H1 (cell line): ENCODE data around the gene NDUFV1. TPM values are rescaled to one million over a fixed set of nuclear protein-coding genes. Genes with fewer than 3 reads are reported as not detected.

Experiments used
- CTCF ChIA-PET: fragments of 300-600 bp; sonication (Branson Sonifier 250); formaldehyde crosslinking; loops from one replicate; lab custom pipeline; 2021; ENCODE audit not compliant: partially characterized antibody; lab: Charles Lee
- POLR2A ChIA-PET: fragments of 300-600 bp; sonication (Branson Sonifier 250); formaldehyde crosslinking; loops from one replicate; lab custom pipeline; 2021; ENCODE audit warnings: inconsistent platforms; ENCODE audit not compliant: partially characterized antibody; lab: Charles Lee
- DNase-seq, 2 experiments: peaks; one replicate each; pipeline versions ENCODE4 v3.0.0 to v3.0.0-alpha.2; 2010 to 2022; ENCODE audit warnings: low spot score in 2 of 2, low read depth in 1 of 2, mixed read lengths in 1 of 2
- FAIRE-seq: peaks from 2 replicates; lab custom pipeline; 2011; peaks lifted over from hg19 to GRCh38; lab: Jason Lieb, UNC
- H2AFZ ChIP-seq: 2 replicates; pipeline ENCODE4 v1.8.1; 2012; ENCODE audit warnings: low read length, inconsistent platforms
- H2AK5ac ChIP-seq: 2 replicates; pipeline ENCODE4 v1.6.1; 2013; ENCODE audit warnings: low read depth, low read length
- H2BK120ac ChIP-seq: replicated peaks from 2 replicates; pipeline ENCODE3; 2013; ENCODE audit warnings: low read depth, low read length, inconsistent platforms
- H2BK12ac ChIP-seq: 2 replicates; pipeline ENCODE4 v1.6.1; 2013; ENCODE audit warnings: low read depth, low read length
- H2BK15ac ChIP-seq: 2 replicates; pipeline ENCODE4 v1.6.1; 2013; ENCODE audit warnings: low read length
- H2BK20ac ChIP-seq: 2 replicates; pipeline ENCODE4 v1.6.1; 2013; ENCODE audit warnings: low read length
- H2BK5ac ChIP-seq: 2 replicates; pipeline ENCODE4 v1.6.1; 2013; ENCODE audit warnings: low read depth, low read length
- H3K14ac ChIP-seq: 2 replicates; pipeline ENCODE4 v1.6.1; 2013; ENCODE audit warnings: inconsistent platforms; ENCODE audit not compliant: insufficient read length
- H3K18ac ChIP-seq: 2 replicates; pipeline ENCODE4 v1.6.1; 2013; ENCODE audit warnings: low read length; ENCODE audit errors: extremely low read depth
- H3K23ac ChIP-seq: 2 replicates; pipeline ENCODE4 v1.6.1; 2013; ENCODE audit warnings: inconsistent platforms; ENCODE audit not compliant: insufficient read length
- H3K23me2 ChIP-seq: 2 replicates; pipeline ENCODE4 v1.6.1; 2013; ENCODE audit warnings: low read depth, low read length
- H3K27ac ChIP-seq: 2 replicates; pipeline ENCODE4 v1.6.1; 2011; ENCODE audit warnings: low read depth, low read length, inconsistent platforms
- H3K27me3 ChIP-seq, 4 experiments: replicated peaks in 1 of 4; 1 replicate in 1 of 4; 2 replicates in 3 of 4; pipeline versions ENCODE4 v1.6.1 to v1.8.1; 2011 to 2013; ENCODE audit warnings: low read length in 3 of 4, mild to moderate bottlenecking in 3 of 4, inconsistent platforms in 2 of 4, mixed read lengths in 2 of 4, moderate library complexity in 1 of 4; ENCODE audit not compliant: control insufficient read depth in 3 of 4, insufficient read depth in 3 of 4; ENCODE audit errors: extremely low read depth in 1 of 4
- H3K36me3 ChIP-seq, 4 experiments: 2 replicates each; pipeline versions ENCODE4 v1.6.1 to v1.8.1; 2011 to 2013; ENCODE audit warnings: mild to moderate bottlenecking in 4 of 4, low read length in 3 of 4, moderate library complexity in 2 of 4, control low read depth in 1 of 4, inconsistent platforms in 1 of 4; ENCODE audit not compliant: insufficient read depth in 4 of 4, control insufficient read depth in 2 of 4
- H3K4ac ChIP-seq: replicated peaks from 2 replicates; pipeline ENCODE3; 2013; ENCODE audit warnings: low read length, low read depth, mixed read lengths, inconsistent platforms; ENCODE audit not compliant: insufficient read length
- H3K4me1 ChIP-seq, 4 experiments: replicated peaks in 1 of 4; 1 replicate in 1 of 4; 2 replicates in 3 of 4; pipeline versions ENCODE4 v1.6.1 to v1.8.1; 2011 to 2013; ENCODE audit warnings: low read length in 3 of 4, inconsistent platforms in 2 of 4, mixed read lengths in 1 of 4; ENCODE audit not compliant: insufficient read depth in 4 of 4, control insufficient read depth in 3 of 4
- H3K4me2 ChIP-seq, 2 experiments: 2 replicates each; pipeline versions ENCODE4 v1.6.1 to v1.8.1; 2011 to 2013; ENCODE audit warnings: low read depth in 2 of 2, low read length in 2 of 2, control low read depth in 1 of 2, inconsistent platforms in 1 of 2, mild to moderate bottlenecking in 1 of 2; ENCODE audit not compliant: insufficient read depth in 1 of 2
- H3K4me3 ChIP-seq, 4 experiments: fragments of 200-600, 300-600 bp in 1 of 4; sonication (generic), shearing (Covaris generic), sonication (Bioruptor Twin) in 1 of 4; 2 replicates each; pipeline versions ENCODE4 v1.5.1 to v1.8.1; 2011 to 2016; ENCODE audit warnings: low read length in 4 of 4, low read depth in 3 of 4, control low read depth in 2 of 4, inconsistent platforms in 2 of 4, mild to moderate bottlenecking in 2 of 4, mixed read lengths in 1 of 4, moderate library complexity in 1 of 4; ENCODE audit not compliant: insufficient read depth in 2 of 4; ENCODE audit errors: extremely low read depth in 1 of 4
- H3K56ac ChIP-seq: replicated peaks from 2 replicates; pipeline ENCODE3; 2013; ENCODE audit warnings: low read depth, mild to moderate bottlenecking, mixed read lengths, low read length, inconsistent platforms; ENCODE audit not compliant: insufficient read length
- H3K79me1 ChIP-seq: 2 replicates; pipeline ENCODE4 v1.6.1; 2013; ENCODE audit warnings: low read depth, low read length, control low read depth
- H3K79me2 ChIP-seq, 2 experiments: 2 replicates each; pipeline versions ENCODE4 v1.6.1 to v1.8.1; 2012 to 2013; ENCODE audit warnings: low read length in 2 of 2, mild to moderate bottlenecking in 2 of 2, inconsistent platforms in 1 of 2; ENCODE audit not compliant: insufficient read depth in 2 of 2, control insufficient read depth in 1 of 2
- H3K9ac ChIP-seq, 4 experiments: replicated peaks in 1 of 4; 1 replicate in 1 of 4; 2 replicates in 3 of 4; pipeline versions ENCODE4 v1.6.1 to v1.8.1; 2011 to 2013; ENCODE audit warnings: low read depth in 3 of 4, low read length in 3 of 4, control low read depth in 2 of 4, mild to moderate bottlenecking in 2 of 4, moderate library complexity in 2 of 4, inconsistent platforms in 1 of 4; ENCODE audit errors: extremely low read depth in 1 of 4
- H3K9me3 ChIP-seq, 2 experiments: 2 replicates each; pipeline versions ENCODE4 v1.6.1 to v1.8.1; 2012 to 2013; ENCODE audit warnings: mild to moderate bottlenecking in 2 of 2, moderate library complexity in 2 of 2, control low read depth in 1 of 2, inconsistent platforms in 1 of 2, low read depth in 1 of 2, low read length in 1 of 2, mixed read lengths in 1 of 2; ENCODE audit not compliant: insufficient read depth in 2 of 2
- H4K20me1 ChIP-seq, 2 experiments: replicated peaks in 1 of 2; 2 replicates each; pipeline versions ENCODE3 to v1.8.1; 2011 to 2013; ENCODE audit warnings: inconsistent platforms in 2 of 2, low read length in 2 of 2, mild to moderate bottlenecking in 1 of 2; ENCODE audit not compliant: insufficient read depth in 2 of 2, control insufficient read depth in 1 of 2
- H4K5ac ChIP-seq: 2 replicates; pipeline ENCODE4 v1.6.1; 2013; ENCODE audit warnings: low read length, low read depth, mixed read lengths, inconsistent platforms; ENCODE audit not compliant: insufficient read length
- H4K8ac ChIP-seq: 2 replicates; pipeline ENCODE4 v1.8.0; 2013; ENCODE audit warnings: mild to moderate bottlenecking, moderate library complexity, low read length, inconsistent platforms; ENCODE audit not compliant: insufficient read depth; ENCODE audit errors: extremely low read depth
- H4K91ac ChIP-seq: replicated peaks from 2 replicates; pipeline ENCODE3; 2013; ENCODE audit warnings: low read length, mixed read lengths, inconsistent platforms; ENCODE audit not compliant: insufficient read length
- HDAC6 ChIP-seq: IDR thresholded peaks from one replicate; pipeline ENCODE4 v1.7.1; 2012; ENCODE audit warnings: low read depth, mild to moderate bottlenecking, inconsistent platforms, low read length, moderate library complexity
- MAFK ChIP-seq: IDR thresholded peaks from 2 replicates; pipeline ENCODE4 v1.6.1; 2012; ENCODE audit warnings: low read depth, mild to moderate bottlenecking, improper control_type of control experiment, low read length
- RNF2 ChIP-seq: fragments of 200-900, 300-1000 bp; sonication (generic); IDR thresholded peaks from 2 replicates; pipeline ENCODE4 v1.7.1; 2016; ENCODE audit warnings: borderline replicate concordance, low read depth, mild to moderate bottlenecking, antibody characterized with exemption, low read length; ENCODE audit not compliant: poor library complexity, severe bottlenecking; ENCODE audit errors: missing control alignments
- SAP30 ChIP-seq: fragments of 300-600 bp; sonication (generic); IDR thresholded peaks from 2 replicates; pipeline ENCODE4 v1.7.1; 2012; ENCODE audit warnings: low read length, moderate library complexity, mild to moderate bottlenecking, inconsistent platforms; ENCODE audit not compliant: insufficient read depth, insufficient replicate concordance
- SIN3A ChIP-seq, 2 experiments: IDR thresholded peaks in 1 of 2; conservative IDR thresholded peaks in 1 of 2; 2 replicates each; pipeline ENCODE4 v1.6.1; 2011 to 2012; ENCODE audit warnings: low read length in 2 of 2, improper control_type of control experiment in 1 of 2, low read depth in 1 of 2, mild to moderate bottlenecking in 1 of 2
- WGBS, 2 experiments: shearing (Covaris generic) in 1 of 2; methylation state at CpG; one replicate each; pipeline versions ENCODE4 v1.1.6 to v1.1.7; 2013 to 2015; ENCODE audit warnings: low lambda C conversion rate in 2 of 2, mixed read lengths in 2 of 2, inconsistent platforms in 1 of 2, low coverage in 1 of 2, missing lambda C conversion rate in 1 of 2; ENCODE audit not compliant: insufficient replicate concordance in 2 of 2, insufficient coverage in 1 of 2, insufficient read length in 1 of 2; ENCODE audit errors: extremely low coverage in 1 of 2, missing lambda C conversion rate in 1 of 2; 5-methylcytosine and 5-hydroxymethylcytosine counted together
- polyA plus RNA-seq, 7 experiments: library from polyadenylated mRNA; depleted of rRNA in 3 of 7; stranded (reverse) in 5 of 7; unstranded in 2 of 7; fragments of >200 nt in 5 of 7; fragments of 200-250 nt in 2 of 7; gene quantifications; 1 replicate in 5 of 7; 2 replicates in 1 of 7; 4 replicates in 1 of 7; pipeline versions ENCODE4 v1.2.1 to v1.2.3, GENCODE V29; 2011 to 2013; ENCODE audit warnings: missing spikeins in 2 of 7, mixed read lengths in 2 of 7
- total RNA-seq: library from RNA; stranded (reverse); fragmentation: NEBNext Ultra II Directional; extraction: Animal tissue kit (Norgen Biotek cat#: 25700); gene quantifications from 2 replicates; pipeline ENCODE4 v1.2.1, GENCODE V29; 2021
- TF ChIP-seq, protein P1 (sequence below): IDR thresholded peaks from 2 replicates; pipeline ENCODE4 v1.6.1; 2012; ENCODE audit warnings: inconsistent platforms
- TF ChIP-seq, protein P2 (sequence below): IDR thresholded peaks from 2 replicates; pipeline ENCODE4 v1.6.1; 2011; ENCODE audit warnings: low read length, improper control_type of control experiment

Gene NDUFV1
- total and polyA plus RNA-seq, 2 of the 8 experiments (the other 6 are each of a cell fraction or from before 2014, with no cell fraction given), result 125 to 131 TPM

DNA sequence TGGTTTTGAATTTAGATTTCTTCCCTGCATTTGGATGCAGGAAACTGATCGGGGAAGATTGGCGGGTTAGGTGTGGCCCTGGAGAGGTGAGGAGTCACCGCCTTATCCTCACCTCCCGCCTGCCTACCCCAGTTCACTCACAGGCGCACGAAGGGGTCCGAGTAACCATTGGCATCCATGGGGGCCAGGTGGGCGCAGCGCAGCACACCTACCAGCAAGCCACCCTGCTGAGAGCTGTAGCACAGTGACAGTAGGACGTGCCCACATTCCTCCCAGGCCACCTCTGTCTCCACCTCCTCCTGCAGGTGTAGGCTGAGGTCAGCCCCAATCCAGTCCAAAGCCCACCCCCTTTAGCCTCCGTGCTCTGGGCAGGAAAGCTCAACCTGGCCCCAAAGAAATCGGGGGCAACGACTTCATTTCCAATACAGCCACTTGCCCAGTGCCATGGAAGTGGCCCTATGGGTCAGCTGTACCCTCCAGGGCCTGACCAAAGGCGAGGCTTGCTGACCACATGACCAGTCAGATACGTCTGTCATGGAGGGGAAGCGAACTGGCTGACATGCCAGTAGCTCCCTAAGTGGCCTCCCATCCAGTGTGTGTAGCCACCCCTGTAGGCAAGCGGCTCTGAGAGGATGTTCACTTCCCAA, 6.7 kb downstream of the NDUFV1 start:
- 82% methylated on average over 14 of the region's 17 CpGs; no CpG with 5 or more reads in 1 of the 2 experiments for WGBS, 2 experiments
- Histone ChIP-seq H3K27me3 (peaks cover 0 to 10% (median 5%) of the 10 kb centered on the region in 4 experiments; a peak in 6 of 7 replicates), H3K9ac (no peak overlapping the region; a peak in 1 of 7 replicates), H2BK5ac (0 out of 2 replicates have a peak overlapping the region, but pooled peaks have one; percentile 60), H2BK120ac (no peak overlapping the region), H3K23me2 (peaks cover 4% of the 10 kb centered on the region; the same call in 1 of the 2 replicates), H3K4ac (no peak overlapping the region), H3K9me3 (no peaks in the 10 kb centered on the region), H3K79me1 (no peaks in the 10 kb centered on the region), H3K27ac (no peak overlapping the region), H2BK15ac (peak overlapping the region; percentile 72; the same call in 1 of the 2 replicates), H4K91ac (peak overlapping the region; percentile 38), H4K20me1 (peaks cover 0 to 6% of the 10 kb centered on the region in 2 experiments), H3K23ac (no peak overlapping the region), H3K18ac (no peak overlapping the region; the same call in 1 of the 2 replicates), H2AFZ (no peak overlapping the region), H4K5ac (no peak overlapping the region), H3K79me2 (no peaks in the 10 kb centered on the region), H2BK12ac (no peak overlapping the region), H2BK20ac (0 out of 2 replicates have a peak overlapping the region, but pooled peaks have one; percentile 13), H2AK5ac (peak overlapping the region; percentile 86; the same call in 1 of the 2 replicates), H3K4me1 (peaks cover 13 to 36% (median 31%) of the 10 kb centered on the region in 4 experiments), H3K36me3 (peaks cover 5 to 19% (median 12%) of the 10 kb centered on the region in 4 experiments; a peak in 7 of 8 replicates), H3K4me2 (peak overlapping the region; percentile 15 to 57; a peak in 3 of 4 replicates), H3K4me3 (no peak overlapping the region; a peak in 1 of 8 replicates), H3K56ac (no peak overlapping the region), H3K14ac (no peak overlapping the region), H4K8ac (peak overlapping the region; percentile 74)
- POLR2A ChIA-PET, result interaction anchor here (0.6 to 10.7 kb wide), 6 partner anchors 9 to 356 kb away, joined by 3 to 194 read pairs (median 4); partner anchors contain the start of genes GSTP1 and NUDT8
- CTCF ChIA-PET, result interaction anchor here (0.6 to 7.3 kb wide), 26 partner anchors 9 to 115 kb away, joined by 3 to 117 read pairs (median 3); partner anchors contain the start of genes GSTP1 and NUDT8
- no peak for FAIRE-seq
- no peak for DNase-seq
- TF ChIP-seq, protein P1, sequence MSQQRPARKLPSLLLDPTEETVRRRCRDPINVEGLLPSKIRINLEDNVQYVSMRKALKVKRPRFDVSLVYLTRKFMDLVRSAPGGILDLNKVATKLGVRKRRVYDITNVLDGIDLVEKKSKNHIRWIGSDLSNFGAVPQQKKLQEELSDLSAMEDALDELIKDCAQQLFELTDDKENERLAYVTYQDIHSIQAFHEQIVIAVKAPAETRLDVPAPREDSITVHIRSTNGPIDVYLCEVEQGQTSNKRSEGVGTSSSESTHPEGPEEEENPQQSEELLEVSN, result no peak
- TF ChIP-seq MAFK (no peak), HDAC6 (no peak), SIN3A (conservative IDR thresholded peaks at IDR 0.05 in 1 of 2, IDR thresholded peaks at IDR 0.05 in 1 of 2; ENCODE audit: low read depth in 1 of 2, low read length in 2 of 2) (no peak), RNF2 (no peak), SAP30 (no peak)
- TF ChIP-seq, protein P2, sequence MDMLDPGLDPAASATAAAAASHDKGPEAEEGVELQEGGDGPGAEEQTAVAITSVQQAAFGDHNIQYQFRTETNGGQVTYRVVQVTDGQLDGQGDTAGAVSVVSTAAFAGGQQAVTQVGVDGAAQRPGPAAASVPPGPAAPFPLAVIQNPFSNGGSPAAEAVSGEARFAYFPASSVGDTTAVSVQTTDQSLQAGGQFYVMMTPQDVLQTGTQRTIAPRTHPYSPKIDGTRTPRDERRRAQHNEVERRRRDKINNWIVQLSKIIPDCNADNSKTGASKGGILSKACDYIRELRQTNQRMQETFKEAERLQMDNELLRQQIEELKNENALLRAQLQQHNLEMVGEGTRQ, result no peak
